CD4-positive, alpha-beta memory T cell (primary cell): ENCODE results near the gene TRPC3. TPM values are rescaled to one million over a fixed set of nuclear protein-coding genes. Genes with fewer than 3 reads are reported as not detected.

Experiments used
- CTCF ChIA-PET: fragments of 350-600 bp; sonication (Branson Sonifier 250); formaldehyde crosslinking; loops from one replicate; lab custom pipeline; 2021; ENCODE audit warnings: inconsistent platforms; ENCODE audit not compliant: partially characterized antibody; lab: Charles Lee
- POLR2A ChIA-PET: fragments of 350-600 bp; sonication (Branson Sonifier 250); formaldehyde crosslinking; loops from one replicate; lab custom pipeline; 2021; ENCODE audit not compliant: partially characterized antibody; lab: Charles Lee
- DNase-seq, 5 donors: peaks; one replicate each; pipeline versions ENCODE4 v3.0.0 to v3.0.0-alpha.2; 2020 to 2022; ENCODE audit warnings: mixed read lengths in 1 of 5
- H3K27ac ChIP-seq: one replicate; pipeline ENCODE4 v1.7.0; 2013; ENCODE audit warnings: low read depth, low read length
- H3K27me3 ChIP-seq: 2 replicates; pipeline ENCODE4 v1.7.0; 2013; ENCODE audit warnings: mild to moderate bottlenecking, low read length, moderate library complexity; ENCODE audit not compliant: insufficient read depth
- H3K36me3 ChIP-seq: 2 replicates; pipeline ENCODE4 v1.7.0; 2013; ENCODE audit warnings: mild to moderate bottlenecking, low read length, moderate library complexity; ENCODE audit not compliant: insufficient read depth
- H3K4me1 ChIP-seq: 2 replicates; pipeline ENCODE4 v1.7.0; 2013; ENCODE audit warnings: mild to moderate bottlenecking, low read length, moderate library complexity; ENCODE audit not compliant: insufficient read depth
- H3K4me3 ChIP-seq, 2 donors: one replicate each; pipeline ENCODE4 v1.7.0; 2013; ENCODE audit warnings: low read length in 2 of 2, mild to moderate bottlenecking in 1 of 2
- H3K9me3 ChIP-seq, 2 donors: one replicate each; pipeline ENCODE4 v1.7.0; 2013; ENCODE audit warnings: low read length in 2 of 2, control low read depth in 1 of 2; ENCODE audit not compliant: control insufficient read depth in 1 of 2
- H3K27ac Mint-ChIP-seq, 7 donors: one replicate each; pipeline ENCODE4 v1.8.0; 2020 to 2021; ENCODE audit warnings: mixed read lengths in 7 of 7, mild to moderate bottlenecking in 6 of 7, inconsistent platforms in 3 of 7, moderate library complexity in 3 of 7
- H3K27me3 Mint-ChIP-seq, 2 donors: one replicate each; pipeline ENCODE4 v1.8.0; 2020 to 2021; ENCODE audit warnings: mixed read lengths in 2 of 2
- H3K36me3 Mint-ChIP-seq, 2 donors: one replicate each; pipeline ENCODE4 v1.8.0; 2020 to 2021; ENCODE audit warnings: mixed read lengths in 2 of 2, inconsistent platforms in 1 of 2, mild to moderate bottlenecking in 1 of 2
- H3K4me1 Mint-ChIP-seq, 4 donors: one replicate each; pipeline ENCODE4 v1.8.0; 2020 to 2021; ENCODE audit warnings: mixed read lengths in 4 of 4, mild to moderate bottlenecking in 1 of 4
- H3K4me3 Mint-ChIP-seq, 8 donors: one replicate each; pipeline ENCODE4 v1.8.0; 2020 to 2021; ENCODE audit warnings: mixed read lengths in 8 of 8, mild to moderate bottlenecking in 7 of 8, moderate library complexity in 6 of 8, inconsistent platforms in 3 of 8
- H3K9me3 Mint-ChIP-seq, 8 donors: one replicate each; pipeline ENCODE4 v1.8.0; 2020 to 2021; ENCODE audit warnings: mixed read lengths in 8 of 8, mild to moderate bottlenecking in 5 of 8, inconsistent platforms in 3 of 8, moderate library complexity in 1 of 8
- intact Hi-C: fragments of 100-400 bp; cut with micrococcal nuclease; formaldehyde crosslinking; loops from one replicate; pipeline ENCODE4 v1.15.1; 2023
- polyA plus RNA-seq, 2 donors: library from polyadenylated mRNA; unstranded; fragments of 300-500 nt; fragmentation: Illumina TruSeq; gene quantifications; one replicate each; pipeline ENCODE4 v1.2.3, GENCODE V29; 2021
- total RNA-seq, 2 experiments: library from RNA; stranded (reverse); gene quantifications; one replicate each; pipeline ENCODE4 v1.2.3, GENCODE V29; 2021

TRPC3 gene
- total and polyA plus RNA-seq, 4 experiments from 2014 or later, result not detected

DNA sequence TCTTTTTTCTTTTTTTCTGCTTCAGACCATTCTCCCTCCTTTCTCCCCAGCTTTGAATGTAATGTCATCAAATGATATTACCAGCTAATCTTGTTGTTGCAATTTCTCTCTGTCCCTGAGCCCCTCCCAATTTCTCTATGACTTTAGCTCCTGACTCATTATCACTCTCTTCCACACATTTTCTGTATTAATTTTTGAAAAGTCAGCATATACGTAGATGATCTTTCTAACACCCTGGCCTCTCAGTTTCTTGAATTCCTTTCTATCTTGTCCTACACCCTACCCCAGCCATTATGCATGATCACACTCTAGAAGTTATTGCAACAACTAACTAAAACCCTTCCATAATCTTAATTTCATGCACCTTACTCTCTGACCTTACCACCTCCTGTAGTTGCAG, 13.1 kb upstream of the TRPC3 start:
- no peak for DNase-seq
- Histone ChIP-seq H3K4me3 (no peak overlapping the region), H3K4me1 (no peaks in the 10 kb centered on the region), H3K27me3 (peaks cover 5% of the 10 kb centered on the region), H3K36me3 (no peaks in the 10 kb centered on the region), H3K27ac (no peak overlapping the region), H3K9me3 (no peaks in the 10 kb centered on the region)
- intact Hi-C loops, result no loop called here
- H3K9me3 Mint-ChIP-seq, result no peaks in the 10 kb centered on the region
- ChIA-PET POLR2A (no interaction called here), CTCF (no interaction called here)
- no peak overlapping the region for H3K4me3 Mint-ChIP-seq
- H3K4me1 Mint-ChIP-seq, result no peaks in the 10 kb centered on the region
- H3K27ac Mint-ChIP-seq, result no peak overlapping the region
- H3K36me3 Mint-ChIP-seq, result no peaks in the 10 kb centered on the region
- peaks cover 6 to 13% of the 10 kb centered on the region in 2 donors for H3K27me3 Mint-ChIP-seq

- no peaks in the 10 kb centered on the region for H3K36me3 ChIP-seq
- Mint-ChIP-seq H3K27ac (no peak overlapping the region), H3K4me1 (no peaks in the 10 kb centered on the region), H3K27me3 (peaks cover 0 to 7% of the 10 kb centered on the region in 2 donors), H3K36me3 (no peaks in the 10 kb centered on the region), H3K4me3 (no peak overlapping the region), H3K9me3 (no peaks in the 10 kb centered on the region)
- no peaks in the 10 kb centered on the region for H3K9me3 ChIP-seq
- no peaks in the 10 kb centered on the region for H3K4me1 ChIP-seq
- POLR2A ChIA-PET, result no interaction called here
- H3K4me3 ChIP-seq, result no peak overlapping the region
- CTCF ChIA-PET, result interaction anchor here (0.9 to 1.2 kb wide), 2 partner anchors 10 to 11 kb away, joined by 3 to 4 read pairs; no protein-coding TSS in a partner anchor
- no peak overlapping the region for H3K27ac ChIP-seq
- H3K27me3 ChIP-seq, result no peaks in the 10 kb centered on the region
- no peak for DNase-seq
- intact Hi-C loops, result no loop called here
Observed at GRCh38 chr4:121960818-121961217, 9.0 kb upstream of the TRPC3 start.

DNA sequence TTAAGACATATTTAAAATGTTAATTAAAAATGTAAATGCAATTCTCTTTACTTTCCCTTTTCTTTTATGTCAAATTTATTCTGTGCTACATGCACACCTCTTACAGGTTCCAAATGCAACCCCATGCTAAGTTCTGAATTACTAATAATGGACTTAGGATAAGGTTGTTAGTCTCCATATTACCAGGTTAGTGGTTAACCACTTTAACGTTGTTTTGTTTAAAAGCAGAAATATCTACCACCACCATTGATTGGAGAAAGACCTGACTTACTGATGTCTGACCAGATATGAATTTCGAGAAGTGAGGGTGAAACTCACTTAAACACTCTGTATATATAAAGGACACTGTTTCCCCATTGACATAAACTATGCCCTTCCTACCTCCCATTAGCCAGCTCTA, 6.9 kb upstream of the TRPC3 start:
- no peaks in the 10 kb centered on the region for H3K27me3 Mint-ChIP-seq

GRCh38 chr4:121957266-121957665, 5.4 kb upstream of the TRPC3 start:
- CTCF ChIA-PET, result interaction anchor here (0.7 kb wide), 1 partner anchor 40 kb away, joined by 4 read pairs; no protein-coding TSS in a partner anchor
- intact Hi-C loops, result no loop called here
- H3K27me3 Mint-ChIP-seq, result peaks cover 0 to 5% of the 10 kb centered on the region in 2 donors

More for the DNA sequence above, 6.9 kb upstream of the TRPC3 start:
- Mint-ChIP-seq H3K9me3 (no peaks in the 10 kb centered on the region), H3K4me3 (no peak overlapping the region), H3K36me3 (no peaks in the 10 kb centered on the region), H3K27ac (no peak overlapping the region), H3K4me1 (peaks cover 3 to 5% (median 4%) of the 10 kb centered on the region in 4 donors)
- H3K27me3 ChIP-seq, result no peaks in the 10 kb centered on the region
- H3K4me3 ChIP-seq, result no peak overlapping the region
- H3K36me3 ChIP-seq, result no peaks in the 10 kb centered on the region
- no peaks in the 10 kb centered on the region for H3K9me3 ChIP-seq
- no peak for DNase-seq
- intact Hi-C loops, result no loop called here
- ChIA-PET POLR2A (no interaction called here), CTCF (no interaction called here)
- H3K27ac ChIP-seq, result no peak overlapping the region
- peaks cover 4% of the 10 kb centered on the region for H3K4me1 ChIP-seq

GRCh38 chr4:121953860-121954259, 2.0 kb upstream of the TRPC3 start:
- no peak overlapping the region for H3K27ac ChIP-seq
- POLR2A ChIA-PET, result no interaction called here
- Mint-ChIP-seq H3K9me3 (no peaks in the 10 kb centered on the region), H3K36me3 (peaks cover 0 to 3% of the 10 kb centered on the region in 2 donors), H3K27me3 (peaks cover 0 to 6% of the 10 kb centered on the region in 2 donors), H3K27ac (no peak overlapping the region), H3K4me3 (no peak overlapping the region), H3K4me1 (peaks cover 7 to 23% (median 19%) of the 10 kb centered on the region in 4 donors)
- no peak overlapping the region for H3K4me3 ChIP-seq
- H3K27me3 ChIP-seq, result no peaks in the 10 kb centered on the region
- DNase-seq, result no peak
- H3K9me3 ChIP-seq, result no peaks in the 10 kb centered on the region
- intact Hi-C loops, result loop anchor here (5.0 kb wide), 2 partner anchors 503 to 698 kb away; partner anchors contain the start of gene IL2
- H3K36me3 ChIP-seq, result no peaks in the 10 kb centered on the region
- peaks cover 21% of the 10 kb centered on the region for H3K4me1 ChIP-seq
- CTCF ChIA-PET, result interaction anchor here (1.4 kb wide), 1 partner anchor 624 kb away, joined by 3 read pairs; no protein-coding TSS in a partner anchor

More at GRCh38 chr4:121957266-121957665, 5.4 kb upstream of the TRPC3 start:
- Mint-ChIP-seq H3K4me1 (peaks cover 7 to 12% (median 9%) of the 10 kb centered on the region in 4 donors), H3K36me3 (no peaks in the 10 kb centered on the region), H3K9me3 (no peaks in the 10 kb centered on the region), H3K4me3 (no peak overlapping the region), H3K27ac (no peak overlapping the region)
- POLR2A ChIA-PET, result no interaction called here
- H3K36me3 ChIP-seq, result no peaks in the 10 kb centered on the region
- no peaks in the 10 kb centered on the region for H3K27me3 ChIP-seq
- no peak for DNase-seq
- no peaks in the 10 kb centered on the region for H3K9me3 ChIP-seq
- no peak overlapping the region for H3K27ac ChIP-seq
- no peak overlapping the region for H3K4me3 ChIP-seq
- H3K4me1 ChIP-seq, result peaks cover 10% of the 10 kb centered on the region

GRCh38 chr4:121952290-121952689, 430 bp upstream of the TRPC3 start:
- DNase-seq, result peak in 1 of 5 donors; percentile 1
- CTCF ChIA-PET, result interaction anchor here (3.3 kb wide), 1 partner anchor 625 kb away, joined by 38 read pairs; no protein-coding TSS in a partner anchor
- H3K27me3 Mint-ChIP-seq, result peaks cover 0 to 11% of the 10 kb centered on the region in 2 donors
- Histone ChIP-seq H3K36me3 (no peaks in the 10 kb centered on the region), H3K9me3 (no peaks in the 10 kb centered on the region), H3K4me3 (no peak overlapping the region), H3K4me1 (peaks cover 21% of the 10 kb centered on the region), H3K27me3 (no peaks in the 10 kb centered on the region), H3K27ac (no peak overlapping the region)
- no peaks in the 10 kb centered on the region for H3K9me3 Mint-ChIP-seq
- H3K27ac Mint-ChIP-seq, result no peak overlapping the region
- peak overlapping the region; percentile 55 to 83 (median 75) for H3K4me3 Mint-ChIP-seq
- H3K36me3 Mint-ChIP-seq, result peaks cover 0 to 3% of the 10 kb centered on the region in 2 donors
- intact Hi-C loops, result loop anchor here (5.0 kb wide), 2 partner anchors 505 to 700 kb away; partner anchors contain the start of gene IL2
- POLR2A ChIA-PET, result interaction anchor here (0.7 kb wide), 1 partner anchor 866 kb away, joined by 3 read pairs; no protein-coding TSS in a partner anchor
- H3K4me1 Mint-ChIP-seq, result peaks cover 7 to 23% (median 19%) of the 10 kb centered on the region in 4 donors

DNA sequence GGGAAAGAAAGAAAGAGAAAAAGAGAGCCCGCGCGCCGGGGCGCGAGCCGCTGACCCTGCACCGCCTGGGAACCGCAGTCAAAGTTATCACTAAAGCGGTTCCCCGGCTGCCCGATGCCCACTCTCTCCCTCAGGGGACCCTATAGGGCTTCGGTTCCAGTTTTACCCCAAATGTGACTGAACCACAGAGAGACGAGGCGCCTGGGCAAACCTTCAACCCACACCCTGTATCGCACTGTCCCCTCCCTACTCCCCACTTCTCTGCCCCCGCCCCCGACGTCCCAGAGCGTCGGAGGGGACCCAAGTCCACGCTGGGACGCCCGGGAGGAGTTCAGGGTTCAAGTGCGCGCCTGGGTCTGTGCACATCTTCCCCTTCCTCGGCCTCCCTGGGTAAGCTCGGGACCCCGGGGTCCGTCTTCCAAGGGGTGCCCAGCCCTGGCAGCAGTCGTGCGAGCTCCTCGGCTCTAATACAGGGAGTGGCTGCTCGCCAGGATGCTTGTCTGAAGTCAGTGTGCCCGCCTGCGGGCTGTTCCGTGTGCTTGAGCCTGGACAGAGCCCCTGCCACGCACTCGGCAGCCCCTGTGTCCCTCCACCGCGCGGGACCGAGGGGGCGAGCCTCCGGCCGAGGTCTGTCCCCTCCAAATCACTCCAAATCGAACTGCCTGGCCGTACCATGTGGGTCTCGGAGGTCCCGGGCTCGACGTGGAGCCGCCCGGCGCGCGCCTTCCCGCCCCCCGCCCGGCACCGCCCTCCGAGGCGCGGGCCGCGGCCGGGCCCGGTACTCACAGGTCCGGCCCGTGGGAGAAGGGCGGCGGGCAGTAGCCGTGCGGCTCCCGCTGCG, 960 bp downstream of the TRPC3 start:
- peaks cover 0 to 3% of the 10 kb centered on the region in 2 donors for H3K36me3 Mint-ChIP-seq
- Histone ChIP-seq H3K36me3 (no peaks in the 10 kb centered on the region), H3K27me3 (no peaks in the 10 kb centered on the region), H3K27ac (no peak overlapping the region), H3K9me3 (no peaks in the 10 kb centered on the region), H3K4me1 (peaks cover 21% of the 10 kb centered on the region), H3K4me3 (peak overlapping the region; percentile 68 to 71)
- CTCF ChIA-PET, result interaction anchor here (0.6 to 3.3 kb wide), 18 partner anchors 10 to 767 kb away, joined by 3 to 38 read pairs (median 6); no protein-coding TSS in a partner anchor
- intact Hi-C loops, result loop anchor here (1.0 to 5.0 kb wide), 10 partner anchors 52 to 972 kb away; partner anchors contain the start of genes BBS7, BLTP1, EXOSC9 and IL2
- DNase-seq, result peak; percentile 18 to 36 (median 29)
- POLR2A ChIA-PET, result interaction anchor here (0.9 to 1.1 kb wide), 4 partner anchors 201 to 627 kb away, joined by 3 to 5 read pairs (median 3); no protein-coding TSS in a partner anchor
- peaks cover 7 to 23% (median 19%) of the 10 kb centered on the region in 4 donors for H3K4me1 Mint-ChIP-seq
- peaks cover 0 to 11% of the 10 kb centered on the region in 2 donors for H3K27me3 Mint-ChIP-seq
- H3K27ac Mint-ChIP-seq, result peak overlapping the region in 4 of 7 donors; percentile 17 to 77 (median 52)
- H3K4me3 Mint-ChIP-seq, result peak overlapping the region; percentile 83 to 96 (median 88)
- H3K9me3 Mint-ChIP-seq, result no peaks in the 10 kb centered on the region
